K562 (cell line): Measurements from ENCODE around the gene EXO5. TPM values are rescaled to one million over a fixed set of nuclear protein-coding genes. Genes with fewer than 3 reads are reported as not detected.

Source experiments
- CBX5 ChIP-seq: IDR thresholded peaks from 2 replicates; pipeline ENCODE4 v1.6.1; 2014; ENCODE audit warnings: low read depth, borderline replicate concordance
- CHD1 ChIP-seq: fragments of 200-600 bp; sonication (generic); IDR thresholded peaks from one replicate; pipeline ENCODE4 v1.6.1; 2012; ENCODE audit warnings: mild to moderate bottlenecking, moderate library complexity, low read length, inconsistent platforms
- KHSRP ChIP-seq: fragments of 450-650 bp; IDR thresholded peaks from 2 replicates; pipeline ENCODE4 v1.6.1; 2017
- NONO ChIP-seq, 2 experiments: fragments of 200-400 bp in 1 of 2; fragments of 450-650 bp in 1 of 2; formaldehyde crosslinking in 1 of 2; IDR thresholded peaks; 2 replicates each; pipeline ENCODE4 v1.6.1; 2017; ENCODE audit warnings: low read depth in 2 of 2, mild to moderate bottlenecking in 2 of 2, moderate library complexity in 2 of 2, low read length in 1 of 2
- RBM14 ChIP-seq: fragments of 200-400 bp; formaldehyde crosslinking; IDR thresholded peaks from 2 replicates; pipeline ENCODE4 v1.6.1; 2018; ENCODE audit warnings: low read depth, mild to moderate bottlenecking, low read length, moderate library complexity, borderline replicate concordance; ENCODE audit not compliant: insufficient read depth
- RUNX1 ChIP-seq: sonication (generic); IDR thresholded peaks from 2 replicates; pipeline ENCODE4 v1.6.1; 2016; ENCODE audit warnings: antibody characterized with exemption, low read depth
- ZFP30 ChIP-seq: fragments of 250-450 bp; sonication (Bioruptor Pico); IDR thresholded peaks from 2 replicates; pipeline ENCODE4 v1.8.0; 2022; ENCODE audit warnings: moderate library complexity, mild to moderate bottlenecking, inconsistent platforms, borderline replicate concordance
- polyA plus RNA-seq, 8 experiments: library from polyadenylated mRNA; depleted of rRNA in 4 of 8; stranded (reverse) in 5 of 8; unstranded in 3 of 8; fragments of >200 nt; fragmentation: Nextera tagmentation in 2 of 8; fragmentation: Illumina TruSeq in 1 of 8; extraction: Ambion mirVana in 2 of 8; extraction: Trizol in 1 of 8; gene quantifications; 2 replicates each; pipeline versions ENCODE4 v1.2.1 to v1.2.3, GENCODE V29; 2011 to 2014; ENCODE audit warnings: inconsistent platforms in 1 of 8, missing spikeins in 1 of 8
- total RNA-seq, 7 experiments: library from RNA; depleted of rRNA in 6 of 7; stranded (reverse); fragments of >200 nt in 6 of 7; fragmentation: Illumina TruSeq in 2 of 7; extraction: Trizol in 2 of 7; gene quantifications; 2 replicates each; pipeline versions ENCODE4 v1.2.1 to v1.2.3, GENCODE V29; 2011 to 2021; ENCODE audit warnings: low replicate concordance in 1 of 7
- TF ChIP-seq, protein P1 (sequence below), 2 experiments: fragments of 450-650 bp; IDR thresholded peaks; 2 replicates each; pipeline ENCODE4 v1.6.1; 2016; ENCODE audit warnings: mild to moderate bottlenecking in 2 of 2, borderline replicate concordance in 1 of 2, low read depth in 1 of 2, moderate library complexity in 1 of 2
- TF ChIP-seq, protein P2 (sequence below): fragments of 250-450 bp; sonication (Bioruptor Pico); IDR thresholded peaks from 2 replicates; pipeline ENCODE4 v1.5.0; 2020; ENCODE audit warnings: mild to moderate bottlenecking
- TF ChIP-seq, protein P3 (sequence below): fragments of 450-650 bp; IDR thresholded peaks from 2 replicates; pipeline ENCODE4 v1.6.1; 2018; ENCODE audit not compliant: partially characterized antibody
- TF ChIP-seq, protein P4 (sequence below): fragments of 200-800 bp; sonication (Bioruptor generic); IDR thresholded peaks from 2 replicates; pipeline ENCODE4 v1.6.1; 2017; ENCODE audit warnings: missing genetic modification characterization, missing compliant biosample characterization

The EXO5 gene
- total and polyA plus RNA-seq, 9 of the 15 experiments (the other 6 are each of a cell fraction or from before 2014, with no cell fraction given) = 1.1 to 4.3 (median 2.8) TPM

DNA sequence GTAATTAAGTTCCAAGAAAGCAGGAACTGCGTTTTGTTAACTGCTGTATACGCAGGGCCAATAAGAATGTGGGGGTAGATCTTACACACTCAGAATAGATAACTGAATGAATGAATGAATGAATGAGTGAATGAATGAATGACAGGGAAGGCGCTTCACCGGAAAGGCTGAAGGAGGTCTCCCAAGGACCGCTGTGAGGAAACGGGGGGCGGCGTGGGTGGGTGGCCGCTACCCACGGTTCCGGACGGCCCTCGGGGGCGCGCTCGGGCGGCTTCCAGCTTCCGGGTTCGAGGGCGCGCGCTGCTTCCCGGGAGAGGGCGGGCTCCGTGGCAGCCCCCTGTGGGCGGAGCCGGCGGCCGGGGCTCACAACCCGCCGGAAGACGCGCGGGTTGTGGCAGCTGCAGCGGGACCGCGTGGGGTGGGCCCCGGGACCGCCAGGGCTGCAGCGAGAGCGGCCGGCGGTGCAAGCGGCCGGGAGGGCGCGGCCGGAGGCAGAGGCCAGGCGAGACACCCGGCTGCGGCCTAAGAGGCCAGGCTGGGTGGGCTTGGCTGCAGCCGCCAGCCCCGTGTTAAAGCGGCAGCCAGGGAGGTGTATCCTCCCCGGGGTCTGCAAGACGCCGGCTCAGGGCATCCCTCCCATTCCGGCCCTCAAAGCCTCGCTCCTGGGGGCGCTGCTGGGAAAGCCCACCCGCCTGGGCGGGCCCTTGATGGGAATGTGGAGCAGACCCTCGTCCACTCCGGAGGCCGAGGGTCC is 31.5 kb upstream of the EXO5 start, which contains the start of gene ZFP69 (continued):
- TF ChIP-seq, protein P1, sequence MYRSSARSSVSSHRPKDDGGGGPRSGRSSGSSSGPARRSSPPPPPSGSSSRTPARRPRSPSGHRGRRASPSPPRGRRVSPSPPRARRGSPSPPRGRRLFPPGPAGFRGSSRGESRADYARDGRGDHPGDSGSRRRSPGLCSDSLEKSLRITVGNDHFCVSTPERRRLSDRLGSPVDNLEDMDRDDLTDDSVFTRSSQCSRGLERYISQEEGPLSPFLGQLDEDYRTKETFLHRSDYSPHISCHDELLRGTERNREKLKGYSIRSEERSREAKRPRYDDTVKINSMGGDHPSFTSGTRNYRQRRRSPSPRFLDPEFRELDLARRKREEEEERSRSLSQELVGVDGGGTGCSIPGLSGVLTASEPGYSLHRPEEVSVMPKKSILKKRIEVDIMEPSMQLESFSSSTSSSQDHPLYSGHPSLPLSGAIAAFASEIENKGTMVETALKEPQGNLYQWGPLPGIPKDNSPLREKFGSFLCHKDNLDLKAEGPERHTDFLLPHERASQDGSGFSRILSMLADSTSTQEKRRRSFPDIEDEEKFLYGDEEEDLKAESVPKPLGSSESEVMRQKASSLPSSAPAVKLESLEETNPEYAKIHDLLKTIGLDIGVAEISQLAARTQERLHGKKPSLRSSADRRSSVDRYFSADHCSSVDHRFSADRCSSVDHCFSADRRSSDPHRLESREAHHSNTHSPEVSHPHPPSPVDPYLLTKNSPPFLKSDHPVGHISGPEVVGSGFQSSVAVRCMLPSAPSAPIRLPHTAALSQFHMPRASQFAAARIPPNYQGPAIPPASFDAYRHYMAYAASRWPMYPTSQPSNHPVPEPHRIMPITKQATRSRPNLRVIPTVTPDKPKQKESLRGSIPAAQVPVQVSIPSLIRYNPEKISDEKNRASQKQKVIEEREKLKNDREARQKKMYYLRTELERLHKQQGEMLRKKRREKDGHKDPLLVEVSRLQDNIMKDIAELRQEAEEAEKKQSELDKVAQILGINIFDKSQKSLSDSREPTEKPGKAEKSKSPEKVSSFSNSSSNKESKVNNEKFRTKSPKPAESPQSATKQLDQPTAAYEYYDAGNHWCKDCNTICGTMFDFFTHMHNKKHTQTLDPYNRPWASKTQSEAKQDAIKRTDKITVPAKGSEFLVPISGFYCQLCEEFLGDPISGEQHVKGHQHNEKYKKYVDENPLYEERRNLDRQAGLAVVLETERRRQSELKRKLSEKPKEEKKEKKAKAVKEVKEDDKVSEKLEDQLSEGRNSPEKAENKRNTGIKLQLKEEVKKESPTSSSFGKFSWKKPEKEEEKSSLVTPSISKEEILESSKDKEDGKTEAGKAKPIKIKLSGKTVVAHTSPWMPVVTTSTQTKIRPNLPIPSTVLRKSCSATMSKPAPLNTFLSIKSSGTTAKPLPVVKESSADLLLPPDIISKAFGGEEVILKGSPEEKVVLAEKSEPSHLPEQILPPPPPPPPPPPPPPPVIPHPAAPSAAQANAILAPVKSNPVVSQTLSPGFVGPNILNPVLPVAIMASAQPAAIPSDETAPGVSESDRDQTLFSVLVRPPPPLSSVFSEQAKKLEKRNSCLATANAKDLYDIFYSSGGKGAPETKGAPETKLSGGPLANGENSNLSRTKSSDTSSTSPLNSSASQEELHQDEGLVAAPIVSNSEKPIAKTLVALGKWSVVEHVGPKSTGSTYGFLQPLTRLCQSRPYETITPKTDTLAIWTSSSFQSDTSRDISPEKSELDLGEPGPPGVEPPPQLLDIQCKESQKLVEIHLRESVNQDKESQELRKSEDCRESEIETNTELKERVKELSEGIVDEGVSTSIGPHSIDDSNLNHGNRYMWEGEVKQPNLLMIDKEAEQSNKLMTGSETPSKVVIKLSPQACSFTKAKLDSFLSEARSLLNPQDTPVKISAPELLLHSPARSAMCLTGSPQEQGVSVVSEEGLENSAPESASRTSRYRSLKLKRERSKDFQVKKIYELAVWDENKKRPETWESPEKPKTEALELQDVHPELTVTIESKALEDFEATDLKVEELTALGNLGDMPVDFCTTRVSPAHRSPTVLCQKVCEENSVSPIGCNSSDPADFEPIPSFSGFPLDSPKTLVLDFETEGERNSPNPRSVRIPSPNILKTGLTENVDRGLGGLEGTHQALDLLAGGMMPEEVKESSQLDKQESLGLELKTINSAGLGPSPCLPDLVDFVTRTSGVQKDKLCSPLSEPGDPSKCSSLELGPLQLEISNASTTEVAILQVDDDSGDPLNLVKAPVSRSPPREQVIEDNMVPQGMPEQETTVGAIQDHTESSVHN (IDR thresholded peaks at IDR 0.05; ENCODE audit: borderline replicate concordance in 1 of 2, low read depth in 1 of 2) = no peak
- TF ChIP-seq, protein P2, sequence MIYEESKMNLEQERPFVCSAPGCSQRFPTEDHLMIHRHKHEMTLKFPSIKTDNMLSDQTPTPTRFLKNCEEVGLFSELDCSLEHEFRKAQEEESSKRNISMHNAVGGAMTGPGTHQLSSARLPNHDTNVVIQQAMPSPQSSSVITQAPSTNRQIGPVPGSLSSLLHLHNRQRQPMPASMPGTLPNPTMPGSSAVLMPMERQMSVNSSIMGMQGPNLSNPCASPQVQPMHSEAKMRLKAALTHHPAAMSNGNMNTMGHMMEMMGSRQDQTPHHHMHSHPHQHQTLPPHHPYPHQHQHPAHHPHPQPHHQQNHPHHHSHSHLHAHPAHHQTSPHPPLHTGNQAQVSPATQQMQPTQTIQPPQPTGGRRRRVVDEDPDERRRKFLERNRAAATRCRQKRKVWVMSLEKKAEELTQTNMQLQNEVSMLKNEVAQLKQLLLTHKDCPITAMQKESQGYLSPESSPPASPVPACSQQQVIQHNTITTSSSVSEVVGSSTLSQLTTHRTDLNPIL (CRISPR knock-in tag) = no peak
- no peak for TF ChIP-seq ZFP30 (CRISPR knock-in tag)
- TF ChIP-seq NONO (IDR thresholded peaks at IDR 0.05; ENCODE audit: low read depth in 2 of 2, low read length in 1 of 2) = peak in 1 of 2 experiments; percentile 64; a peak in 2 of 4 replicates
- no peak for TF ChIP-seq KHSRP
- no peak for TF ChIP-seq RBM14
- TF ChIP-seq CBX5 = no peak
- TF ChIP-seq, protein P3, sequence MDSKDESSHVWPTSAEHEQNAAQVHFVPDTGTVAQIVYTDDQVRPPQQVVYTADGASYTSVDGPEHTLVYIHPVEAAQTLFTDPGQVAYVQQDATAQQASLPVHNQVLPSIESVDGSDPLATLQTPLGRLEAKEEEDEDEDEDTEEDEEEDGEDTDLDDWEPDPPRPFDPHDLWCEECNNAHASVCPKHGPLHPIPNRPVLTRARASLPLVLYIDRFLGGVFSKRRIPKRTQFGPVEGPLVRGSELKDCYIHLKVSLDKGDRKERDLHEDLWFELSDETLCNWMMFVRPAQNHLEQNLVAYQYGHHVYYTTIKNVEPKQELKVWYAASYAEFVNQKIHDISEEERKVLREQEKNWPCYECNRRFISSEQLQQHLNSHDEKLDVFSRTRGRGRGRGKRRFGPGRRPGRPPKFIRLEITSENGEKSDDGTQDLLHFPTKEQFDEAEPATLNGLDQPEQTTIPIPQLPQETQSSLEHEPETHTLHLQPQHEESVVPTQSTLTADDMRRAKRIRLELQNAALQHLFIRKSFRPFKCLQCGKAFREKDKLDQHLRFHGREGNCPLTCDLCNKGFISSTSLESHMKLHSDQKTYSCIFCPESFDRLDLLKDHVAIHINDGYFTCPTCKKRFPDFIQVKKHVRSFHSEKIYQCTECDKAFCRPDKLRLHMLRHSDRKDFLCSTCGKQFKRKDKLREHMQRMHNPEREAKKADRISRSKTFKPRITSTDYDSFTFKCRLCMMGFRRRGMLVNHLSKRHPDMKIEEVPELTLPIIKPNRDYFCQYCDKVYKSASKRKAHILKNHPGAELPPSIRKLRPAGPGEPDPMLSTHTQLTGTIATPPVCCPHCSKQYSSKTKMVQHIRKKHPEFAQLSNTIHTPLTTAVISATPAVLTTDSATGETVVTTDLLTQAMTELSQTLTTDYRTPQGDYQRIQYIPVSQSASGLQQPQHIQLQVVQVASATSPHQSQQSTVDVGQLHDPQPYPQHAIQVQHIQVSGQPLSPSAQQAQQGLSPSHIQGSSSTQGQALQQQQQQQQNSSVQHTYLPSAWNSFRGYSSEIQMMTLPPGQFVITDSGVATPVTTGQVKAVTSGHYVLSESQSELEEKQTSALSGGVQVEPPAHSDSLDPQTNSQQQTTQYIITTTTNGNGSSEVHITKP = no peak
- TF ChIP-seq RUNX1 = no peak
- no peak for TF ChIP-seq CHD1
- TF ChIP-seq, protein P4, sequence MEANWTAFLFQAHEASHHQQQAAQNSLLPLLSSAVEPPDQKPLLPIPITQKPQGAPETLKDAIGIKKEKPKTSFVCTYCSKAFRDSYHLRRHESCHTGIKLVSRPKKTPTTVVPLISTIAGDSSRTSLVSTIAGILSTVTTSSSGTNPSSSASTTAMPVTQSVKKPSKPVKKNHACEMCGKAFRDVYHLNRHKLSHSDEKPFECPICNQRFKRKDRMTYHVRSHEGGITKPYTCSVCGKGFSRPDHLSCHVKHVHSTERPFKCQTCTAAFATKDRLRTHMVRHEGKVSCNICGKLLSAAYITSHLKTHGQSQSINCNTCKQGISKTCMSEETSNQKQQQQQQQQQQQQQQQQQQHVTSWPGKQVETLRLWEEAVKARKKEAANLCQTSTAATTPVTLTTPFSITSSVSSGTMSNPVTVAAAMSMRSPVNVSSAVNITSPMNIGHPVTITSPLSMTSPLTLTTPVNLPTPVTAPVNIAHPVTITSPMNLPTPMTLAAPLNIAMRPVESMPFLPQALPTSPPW (CRISPR knock-in tag) = peak; percentile 74
